Activated CD8-positive, alpha-beta T cell treated with anti-CD3 and anti-CD28 coated beads, Interleukin-2, amount 10 ng/mL, durations not matched to agents 7 days and 5 days (primary cell): ENCODE results near the gene UNC13B. TPM values are rescaled to one million over a fixed set of nuclear protein-coding genes. Genes with fewer than 3 reads are reported as not detected.

Experiments used
- ATAC-seq: fragments of 150-1000 bp; cut with Tn5 transposase; one replicate; pipeline ENCODE4 v1.10.0; 2021; ENCODE audit warnings: moderate library complexity
- CTCF ChIA-PET: fragments of 350-600 bp; sonication (Branson Sonifier 250); formaldehyde crosslinking; loops from one replicate; lab custom pipeline; 2021; ENCODE audit warnings: antibody characterized with exemption; lab: Charles Lee
- POLR2A ChIA-PET: fragments of 350-600 bp; sonication (Branson Sonifier 250); formaldehyde crosslinking; loops from one replicate; lab custom pipeline; 2021; ENCODE audit warnings: antibody characterized with exemption; lab: Charles Lee
- DNase-seq: peaks from one replicate; pipeline ENCODE4 v3.0.0-alpha.2; 2020
- H3K27ac Mint-ChIP-seq: one replicate; pipeline ENCODE4 v1.8.0; 2021; ENCODE audit warnings: mild to moderate bottlenecking, mixed read lengths
- H3K27me3 Mint-ChIP-seq: one replicate; pipeline ENCODE4 v1.8.0; 2021; ENCODE audit warnings: low read depth, mixed read lengths
- H3K36me3 Mint-ChIP-seq: one replicate; pipeline ENCODE4 v1.8.0; 2021; ENCODE audit warnings: low read depth, mixed read lengths
- H3K4me1 Mint-ChIP-seq: one replicate; pipeline ENCODE4 v1.8.0; 2021; ENCODE audit warnings: low read depth, mixed read lengths
- H3K4me3 Mint-ChIP-seq: one replicate; pipeline ENCODE4 v1.8.0; 2021; ENCODE audit warnings: mild to moderate bottlenecking, mixed read lengths
- H3K9me3 Mint-ChIP-seq: one replicate; pipeline ENCODE4 v1.8.0; 2022; ENCODE audit warnings: mixed read lengths; ENCODE audit not compliant: insufficient read depth
- total RNA-seq, 2 experiments: library from RNA; stranded (reverse); gene quantifications; one replicate each; pipeline ENCODE4 v1.2.3, GENCODE V29; 2021

The UNC13B gene
- total RNA-seq, 2 experiments from 2014 or later: 0.29 to 0.57 TPM

DNA sequence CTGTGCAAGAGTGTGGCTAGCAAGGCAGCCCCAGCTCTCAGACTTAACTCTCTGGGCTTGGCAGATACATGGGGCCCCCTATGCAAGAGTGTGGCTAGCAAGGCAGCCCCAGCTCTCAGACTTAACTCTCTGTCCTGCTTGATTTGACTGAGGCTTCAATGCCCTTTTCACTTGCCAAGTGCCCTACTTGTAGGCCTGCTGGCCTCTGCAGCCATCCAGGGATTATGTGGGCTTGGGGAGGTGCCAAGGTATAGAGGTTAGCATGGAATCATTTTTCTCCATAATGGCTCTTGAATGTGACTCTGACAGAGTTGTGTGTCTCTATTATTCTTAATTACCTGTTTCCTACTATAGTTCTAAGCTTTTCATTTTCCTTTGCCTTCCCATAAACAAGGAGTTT, 212.6 kb downstream of the UNC13B start:
- Mint-ChIP-seq H3K27me3 (no peaks in the 10 kb centered on the region), H3K4me3 (no peak overlapping the region), H3K27ac (no peak overlapping the region), H3K9me3 (no peaks in the 10 kb centered on the region), H3K36me3 (no peaks in the 10 kb centered on the region), H3K4me1 (no peaks in the 10 kb centered on the region)
- no peak for DNase-seq
- POLR2A ChIA-PET: no interaction called here
- ATAC-seq: no peak
- CTCF ChIA-PET: no interaction called here

GRCh38 chr9:35374910-35375309, 213.1 kb downstream of the UNC13B start:
- Mint-ChIP-seq H3K27me3 (no peaks in the 10 kb centered on the region), H3K4me1 (no peaks in the 10 kb centered on the region), H3K27ac (no peak overlapping the region), H3K36me3 (no peaks in the 10 kb centered on the region), H3K9me3 (no peaks in the 10 kb centered on the region), H3K4me3 (no peak overlapping the region)
- ChIA-PET CTCF (no interaction called here), POLR2A (no interaction called here)
- ATAC-seq: no peak
- no peak for DNase-seq

GRCh38 chr9:35380039-35380438, 218.2 kb downstream of the UNC13B start:
- ChIA-PET POLR2A (no interaction called here), CTCF (no interaction called here)
- DNase-seq (no peak), ATAC-seq (no peak)
- Mint-ChIP-seq H3K4me3 (no peak overlapping the region), H3K27me3 (no peaks in the 10 kb centered on the region), H3K27ac (no peak overlapping the region), H3K4me1 (no peaks in the 10 kb centered on the region), H3K9me3 (no peaks in the 10 kb centered on the region), H3K36me3 (no peaks in the 10 kb centered on the region)

- Mint-ChIP-seq H3K27me3 (no peaks in the 10 kb centered on the region), H3K36me3 (no peaks in the 10 kb centered on the region), H3K4me3 (no peak overlapping the region), H3K4me1 (no peaks in the 10 kb centered on the region), H3K27ac (no peak overlapping the region), H3K9me3 (no peaks in the 10 kb centered on the region)
- ChIA-PET POLR2A (no interaction called here), CTCF (no interaction called here)
- ATAC-seq (no peak), DNase-seq (no peak)
These were observed 218.8 kb downstream of the UNC13B start for GRCh38 chr9:35380619-35381018.

- Mint-ChIP-seq H3K36me3 (no peaks in the 10 kb centered on the region), H3K4me3 (no peak overlapping the region), H3K27ac (no peak overlapping the region), H3K27me3 (peaks cover 5% of the 10 kb centered on the region), H3K4me1 (no peaks in the 10 kb centered on the region), H3K9me3 (no peaks in the 10 kb centered on the region)
- no peak for ATAC-seq
- POLR2A ChIA-PET: no interaction called here
- CTCF ChIA-PET: no interaction called here
- DNase-seq: no peak
These were observed 223.2 kb downstream of the UNC13B start for GRCh38 chr9:35385042-35385441.

DNA sequence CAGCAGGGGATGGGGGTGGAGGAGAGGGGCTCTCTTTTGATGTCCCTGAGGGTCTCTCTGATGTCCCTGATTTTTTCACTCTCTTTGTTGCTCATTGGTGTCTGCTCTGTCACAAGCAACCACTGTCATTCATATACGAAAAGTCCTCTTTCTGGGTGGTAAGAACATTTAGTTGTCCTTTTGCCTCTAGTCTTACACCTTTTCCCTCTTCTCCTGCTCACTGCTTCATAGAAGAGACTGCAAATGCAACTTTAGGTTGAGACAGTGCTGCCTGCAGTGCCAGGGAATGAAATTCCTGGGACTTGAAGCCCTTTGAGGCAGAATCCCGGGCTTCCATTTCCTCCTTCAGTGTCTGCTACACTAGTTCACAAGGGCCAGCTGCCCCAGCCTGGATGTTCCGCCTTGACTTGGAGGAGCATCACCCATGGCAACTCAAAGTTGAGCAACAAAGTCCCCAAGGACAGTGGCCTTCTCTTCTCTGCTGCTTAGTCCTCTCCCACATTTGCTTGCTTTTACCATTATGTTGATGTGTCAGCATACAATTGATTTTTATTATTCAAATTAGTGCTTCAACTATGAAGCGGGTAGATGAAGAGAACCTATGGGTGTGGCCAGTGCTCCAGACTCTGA, 233.4 kb downstream of the UNC13B start:
- no peak for ATAC-seq
- POLR2A ChIA-PET: no interaction called here
- no peaks in the 10 kb centered on the region for H3K4me1 Mint-ChIP-seq
- H3K36me3 Mint-ChIP-seq: no peaks in the 10 kb centered on the region
- CTCF ChIA-PET: no interaction called here
- no peak overlapping the region for H3K4me3 Mint-ChIP-seq
- no peak overlapping the region for H3K27ac Mint-ChIP-seq
- no peak for DNase-seq
- H3K27me3 Mint-ChIP-seq: peaks cover 2% of the 10 kb centered on the region
- no peaks in the 10 kb centered on the region for H3K9me3 Mint-ChIP-seq

- Mint-ChIP-seq H3K27ac (no peak overlapping the region), H3K27me3 (peaks cover 2% of the 10 kb centered on the region), H3K9me3 (no peaks in the 10 kb centered on the region), H3K4me1 (no peaks in the 10 kb centered on the region), H3K4me3 (no peak overlapping the region), H3K36me3 (no peaks in the 10 kb centered on the region)
- DNase-seq (no peak), ATAC-seq (no peak)
- CTCF ChIA-PET: no interaction called here
- POLR2A ChIA-PET: no interaction called here
These were observed 233.9 kb downstream of the UNC13B start for GRCh38 chr9:35395706-35396101.

GRCh38 chr9:35396560-35397215, 234.9 kb downstream of the UNC13B start:
- H3K27me3 Mint-ChIP-seq: peaks cover 2% of the 10 kb centered on the region
- DNase-seq (no peak), ATAC-seq (no peak)
- no peaks in the 10 kb centered on the region for H3K36me3 Mint-ChIP-seq
- no peak overlapping the region for H3K4me3 Mint-ChIP-seq
- ChIA-PET CTCF (no interaction called here), POLR2A (no interaction called here)
- H3K9me3 Mint-ChIP-seq: no peaks in the 10 kb centered on the region
- H3K27ac Mint-ChIP-seq: no peak overlapping the region
- no peaks in the 10 kb centered on the region for H3K4me1 Mint-ChIP-seq

- no peak for ATAC-seq
- H3K27me3 Mint-ChIP-seq: peaks cover 2% of the 10 kb centered on the region
- H3K27ac Mint-ChIP-seq: no peak overlapping the region
- no peak overlapping the region for H3K4me3 Mint-ChIP-seq
- CTCF ChIA-PET: no interaction called here
- POLR2A ChIA-PET: no interaction called here
- DNase-seq: peak; percentile 7
- H3K9me3 Mint-ChIP-seq: no peaks in the 10 kb centered on the region
- no peaks in the 10 kb centered on the region for H3K4me1 Mint-ChIP-seq
- no peaks in the 10 kb centered on the region for H3K36me3 Mint-ChIP-seq
These were observed 235.4 kb downstream of the UNC13B start for GRCh38 chr9:35397216-35397698.

DNA sequence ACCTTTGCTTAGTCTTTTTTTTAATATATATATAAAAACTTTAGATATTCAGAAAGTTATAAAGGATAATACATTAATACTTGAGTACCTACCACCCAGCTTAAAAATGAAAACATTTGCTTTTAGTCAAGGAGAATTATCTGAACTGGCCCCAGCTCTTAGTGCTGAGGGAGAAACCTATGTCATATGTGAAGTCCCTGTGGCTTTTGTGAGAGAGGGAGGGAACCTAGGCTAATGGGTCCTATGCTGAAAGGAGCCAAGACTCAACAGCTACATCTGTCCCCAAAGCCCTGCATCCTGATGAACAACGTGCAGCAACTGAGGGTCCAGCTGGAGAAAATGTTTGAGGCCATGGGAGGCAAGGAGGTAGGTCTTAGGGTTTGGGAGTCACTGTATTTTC, 236.1 kb downstream of the UNC13B start:
- POLR2A ChIA-PET: no interaction called here
- Mint-ChIP-seq H3K36me3 (no peaks in the 10 kb centered on the region), H3K9me3 (no peaks in the 10 kb centered on the region), H3K4me3 (no peak overlapping the region), H3K4me1 (no peaks in the 10 kb centered on the region), H3K27ac (no peak overlapping the region), H3K27me3 (no peaks in the 10 kb centered on the region)
- DNase-seq: peak; percentile 4
- CTCF ChIA-PET: no interaction called here
- no peak for ATAC-seq

DNA sequence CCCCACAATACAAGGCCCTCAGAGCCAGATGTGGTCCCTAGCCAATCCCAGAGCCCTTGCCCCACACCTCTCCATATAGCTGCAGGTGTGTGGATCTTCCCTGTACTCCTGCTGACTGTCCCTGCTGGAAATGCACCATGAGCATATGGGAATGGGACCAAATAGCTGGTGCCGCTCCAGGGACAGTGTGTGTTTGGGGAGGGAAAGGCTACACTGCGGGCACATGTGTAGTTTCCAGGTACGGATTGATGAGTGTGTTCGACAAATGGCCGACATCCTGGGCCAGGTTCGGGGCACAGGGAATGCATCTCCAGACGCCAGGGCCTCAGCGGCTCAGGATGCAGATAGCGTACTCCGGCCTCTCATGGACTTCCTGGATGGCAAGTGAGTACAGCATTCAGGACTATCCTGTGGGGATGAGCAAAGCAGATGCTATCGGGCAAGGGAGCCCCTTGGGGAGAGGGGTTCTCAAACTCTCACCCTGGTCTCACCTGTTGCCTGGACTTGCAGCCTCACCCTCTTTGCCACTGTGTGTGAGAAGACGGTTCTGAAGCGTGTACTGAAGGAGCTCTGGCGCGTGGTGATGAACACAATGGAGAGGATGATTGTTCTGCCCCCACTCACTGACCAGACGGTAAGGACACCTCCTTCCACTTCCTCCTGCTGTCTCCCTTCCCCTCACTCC, 237.0 kb downstream of the UNC13B start:
- ATAC-seq: no peak
- Mint-ChIP-seq H3K4me1 (no peaks in the 10 kb centered on the region), H3K27ac (no peak overlapping the region), H3K9me3 (no peaks in the 10 kb centered on the region), H3K36me3 (no peaks in the 10 kb centered on the region), H3K27me3 (no peaks in the 10 kb centered on the region), H3K4me3 (no peak overlapping the region)
- CTCF ChIA-PET: no interaction called here
- DNase-seq: peak; percentile 4
- POLR2A ChIA-PET: no interaction called here

DNA sequence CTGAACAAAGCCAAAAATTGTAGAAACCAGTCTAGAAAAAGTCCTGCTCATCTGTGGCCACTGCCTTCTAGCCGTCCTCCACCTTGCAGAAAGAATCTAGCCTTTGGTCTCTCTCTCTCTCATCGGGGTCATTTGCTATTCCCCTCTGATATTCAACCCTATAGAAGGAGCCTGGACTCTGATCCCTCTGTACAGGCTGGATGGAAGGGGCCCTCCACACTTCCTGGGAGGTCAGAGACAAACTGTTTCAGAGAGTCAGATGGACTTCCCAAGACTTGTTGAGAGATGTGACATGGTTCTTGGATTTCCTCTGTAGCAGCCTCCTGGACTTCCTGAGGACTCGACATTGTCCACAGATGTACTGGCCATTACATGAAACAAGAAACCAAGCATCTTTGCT, 243.1 kb downstream of the UNC13B start:
- ATAC-seq (no peak), DNase-seq (no peak)
- Mint-ChIP-seq H3K27ac (no peak overlapping the region), H3K9me3 (no peaks in the 10 kb centered on the region), H3K27me3 (peaks cover 19% of the 10 kb centered on the region), H3K4me1 (no peaks in the 10 kb centered on the region), H3K4me3 (no peak overlapping the region), H3K36me3 (no peaks in the 10 kb centered on the region)
- ChIA-PET POLR2A (no interaction called here), CTCF (interaction anchor here (1.3 kb wide), 1 partner anchor 149 kb away, joined by 3 read pairs; no protein-coding TSS in a partner anchor)
